Upper lobe of left lung (tissue), 4 donors: ENCODE results near the gene DNAJC12.
A peak's percentile ranks its signal among the peaks of the same experiment; 100 is the strongest.

Source experiments
- EP300 ChIP-seq, 4 donors: sonication (generic); formaldehyde crosslinking; IDR thresholded peaks; one replicate each; pipeline ENCODE4 v1.5.1; 2017; ENCODE audit warnings: antibody characterized with exemption in 4 of 4, control low read depth in 2 of 4
- POLR2A ChIP-seq, 4 donors: fragments of 450-650 bp; IDR thresholded peaks; one replicate each; pipeline ENCODE4 v1.5.1; 2016 to 2017; ENCODE audit warnings: antibody characterized with exemption in 4 of 4, mild to moderate bottlenecking in 2 of 4
- POLR2AphosphoS5 ChIP-seq, 2 donors: sonication (generic); formaldehyde crosslinking; IDR thresholded peaks; one replicate each; pipeline ENCODE4 v1.5.1; 2017; ENCODE audit warnings: antibody characterized with exemption in 2 of 2
- TF ChIP-seq, protein P1 (sequence below), 6 experiments: fragments of 450-650 bp in 4 of 6; fragments of 200-600 bp in 2 of 6; sonication (generic) in 2 of 6; IDR thresholded peaks; one replicate each; pipeline ENCODE4 v1.5.1; 2016 to 2019; ENCODE audit warnings: antibody characterized with exemption in 6 of 6

DNA sequence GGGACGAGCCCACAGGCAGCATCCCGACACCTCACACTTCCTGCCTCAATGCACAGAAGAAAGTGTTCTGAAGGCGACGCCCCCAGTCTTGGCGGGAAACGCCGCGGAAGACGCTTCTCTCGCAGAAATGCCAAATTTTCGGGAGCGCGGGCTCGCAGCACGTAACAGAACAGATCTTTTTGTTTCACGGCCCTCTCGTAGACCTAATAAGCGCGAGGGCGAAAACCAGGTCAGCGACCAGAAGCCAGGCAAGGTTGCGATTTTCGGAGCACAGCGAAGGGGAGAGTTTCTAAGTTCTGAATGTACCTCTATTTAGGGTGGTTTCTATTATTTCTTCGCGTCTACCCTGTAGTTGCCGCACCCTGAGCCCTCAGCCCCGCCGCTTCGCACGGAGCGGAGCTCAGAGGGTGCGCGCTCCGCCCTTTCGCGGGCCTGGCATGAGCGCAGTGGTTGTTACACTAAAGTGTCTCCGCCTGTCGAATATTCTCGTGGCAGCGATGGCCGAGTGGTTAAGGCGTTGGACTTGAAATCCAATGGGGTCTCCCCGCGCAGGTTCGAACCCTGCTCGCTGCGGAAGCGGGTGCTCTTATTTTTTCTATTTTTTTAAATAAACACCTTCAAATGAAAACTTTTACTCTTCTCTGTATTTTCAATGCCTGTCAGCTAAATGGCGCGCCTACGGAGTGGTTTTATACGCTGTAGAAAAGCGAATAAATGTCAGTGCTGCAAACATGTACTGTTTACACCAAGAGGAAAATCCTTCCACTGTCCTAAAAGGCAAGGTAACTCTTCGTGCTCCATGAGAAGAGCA, 73.8 kb downstream of the DNAJC12 start:
- TF ChIP-seq, protein P1, sequence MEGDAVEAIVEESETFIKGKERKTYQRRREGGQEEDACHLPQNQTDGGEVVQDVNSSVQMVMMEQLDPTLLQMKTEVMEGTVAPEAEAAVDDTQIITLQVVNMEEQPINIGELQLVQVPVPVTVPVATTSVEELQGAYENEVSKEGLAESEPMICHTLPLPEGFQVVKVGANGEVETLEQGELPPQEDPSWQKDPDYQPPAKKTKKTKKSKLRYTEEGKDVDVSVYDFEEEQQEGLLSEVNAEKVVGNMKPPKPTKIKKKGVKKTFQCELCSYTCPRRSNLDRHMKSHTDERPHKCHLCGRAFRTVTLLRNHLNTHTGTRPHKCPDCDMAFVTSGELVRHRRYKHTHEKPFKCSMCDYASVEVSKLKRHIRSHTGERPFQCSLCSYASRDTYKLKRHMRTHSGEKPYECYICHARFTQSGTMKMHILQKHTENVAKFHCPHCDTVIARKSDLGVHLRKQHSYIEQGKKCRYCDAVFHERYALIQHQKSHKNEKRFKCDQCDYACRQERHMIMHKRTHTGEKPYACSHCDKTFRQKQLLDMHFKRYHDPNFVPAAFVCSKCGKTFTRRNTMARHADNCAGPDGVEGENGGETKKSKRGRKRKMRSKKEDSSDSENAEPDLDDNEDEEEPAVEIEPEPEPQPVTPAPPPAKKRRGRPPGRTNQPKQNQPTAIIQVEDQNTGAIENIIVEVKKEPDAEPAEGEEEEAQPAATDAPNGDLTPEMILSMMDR (IDR thresholded peaks at IDR 0.05), result no peak
- peak in 1 of 4 donors; percentile 20 for TF ChIP-seq EP300 (IDR thresholded peaks at IDR 0.05)
- peak in 1 of 2 donors; percentile 51 for TF ChIP-seq POLR2AphosphoS5 (IDR thresholded peaks at IDR 0.05)
- peak in 3 of 4 donors; percentile 20 to 55 (median 20) for TF ChIP-seq POLR2A (IDR thresholded peaks at IDR 0.05)
